ENCODE measurements around the gene UNC5B. TPM values are rescaled to one million over a fixed set of nuclear protein-coding genes. Genes with fewer than 3 reads are reported as not detected.

UNC5B gene
- total and polyA plus RNA-seq, 2 experiments from 2014 or later: 12.7 to 15.5 TPM

DNA sequence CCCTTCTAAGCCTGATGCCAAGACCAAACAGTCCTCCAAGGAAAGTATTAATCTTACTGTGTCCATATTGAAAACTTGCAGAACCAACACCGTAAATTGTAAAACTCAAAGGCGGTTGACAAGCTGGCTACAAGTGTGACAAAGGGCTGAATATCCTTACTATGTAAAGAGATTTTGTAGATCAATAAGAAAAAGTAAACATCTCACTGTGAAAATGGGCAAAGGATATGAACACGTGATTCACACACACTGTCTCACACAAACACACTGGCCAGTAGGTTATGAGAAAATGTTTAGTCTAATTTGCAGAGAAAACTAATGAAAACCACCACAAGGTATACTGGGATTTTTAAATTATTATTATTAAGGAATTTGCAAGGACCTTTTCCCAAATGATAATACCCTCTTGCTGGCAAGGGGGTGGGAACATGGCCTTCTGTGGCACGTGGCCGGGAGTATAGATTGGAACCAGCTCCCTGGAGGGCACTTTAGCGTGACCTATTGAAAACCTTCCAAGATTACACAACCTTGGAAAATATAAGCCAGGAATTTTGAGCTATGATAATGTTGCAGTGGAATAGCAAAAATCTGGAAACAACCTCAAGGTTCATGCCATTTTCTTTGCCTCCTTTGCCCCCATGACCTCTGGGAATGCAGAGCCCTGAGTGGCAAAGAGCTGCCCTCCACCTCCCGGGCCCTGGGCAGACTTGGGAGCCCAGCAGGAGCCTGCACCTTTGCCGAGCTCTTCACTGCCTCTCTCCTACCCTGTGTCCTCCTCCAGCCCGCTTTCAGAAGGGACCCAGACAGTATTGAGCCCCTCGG, 80.5 kb downstream of the UNC5B start:
- H2AFZ ChIP-seq: no peak overlapping the region
- H3K27me3 ChIP-seq: no peaks in the 10 kb centered on the region
- no peak for DNase-seq (ENCODE audit: low spot score)
- 91% methylated on average over 10 of the region's 10 CpGs for WGBS (ENCODE audit: low lambda C conversion rate, missing lambda C conversion rate)
- H3K79me2 ChIP-seq: no peaks in the 10 kb centered on the region
- H4K20me1 ChIP-seq (ENCODE audit: insufficient read depth, poor library complexity, severe bottlenecking): no peaks in the 10 kb centered on the region
- H3K4me3 ChIP-seq: no peak overlapping the region
- no peak overlapping the region for H3K27ac ChIP-seq
- H3K4me1 ChIP-seq (ENCODE audit: insufficient read depth): peaks cover 8% of the 10 kb centered on the region
- H3K36me3 ChIP-seq (replicated peaks; ENCODE audit: insufficient read depth, low read depth): no peaks in the 10 kb centered on the region
- TF ChIP-seq CTCF (IDR thresholded peaks at IDR 0.05; ENCODE audit: poor library complexity) (no peak), EZH2phosphoT487 (IDR thresholded peaks at IDR 0.05; ENCODE audit: low read depth, severe bottlenecking, unreplicated experiment) (no peak), EZH2 (IDR thresholded peaks at IDR 0.05; ENCODE audit: borderline replicate concordance) (no peak)
- no peak overlapping the region for H3K4me2 ChIP-seq
- no peaks in the 10 kb centered on the region for H3K9me2 ChIP-seq (replicated peaks; ENCODE audit: insufficient read depth)
- no peaks in the 10 kb centered on the region for H3K9me3 ChIP-seq (ENCODE audit: low read depth)

DNA sequence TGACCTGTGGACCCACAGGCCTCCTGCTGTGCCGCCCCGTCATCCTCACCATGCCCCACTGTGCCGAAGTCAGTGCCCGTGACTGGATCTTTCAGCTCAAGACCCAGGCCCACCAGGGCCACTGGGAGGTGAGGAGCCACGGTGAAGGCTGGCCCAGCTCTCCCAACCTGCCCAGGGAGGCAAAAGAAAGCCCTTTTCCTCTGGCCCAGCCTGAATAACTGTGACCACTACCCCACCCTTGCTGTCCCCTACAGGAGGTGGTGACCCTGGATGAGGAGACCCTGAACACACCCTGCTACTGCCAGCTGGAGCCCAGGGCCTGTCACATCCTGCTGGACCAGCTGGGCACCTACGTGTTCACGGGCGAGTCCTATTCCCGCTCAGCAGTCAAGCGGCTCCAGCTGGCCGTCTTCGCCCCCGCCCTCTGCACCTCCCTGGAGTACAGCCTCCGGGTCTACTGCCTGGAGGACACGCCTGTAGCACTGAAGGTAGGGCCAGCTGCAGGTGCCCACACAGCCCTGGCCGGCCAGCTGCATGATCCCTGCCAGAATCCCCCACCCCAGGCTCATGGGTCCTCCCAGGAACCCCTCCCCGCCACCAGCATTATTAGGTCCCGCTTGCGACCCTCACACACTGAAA, 81.2 kb downstream of the UNC5B start:
- H2AFZ ChIP-seq: no peak overlapping the region
- WGBS (ENCODE audit: low lambda C conversion rate, missing lambda C conversion rate): 93% methylated on average over 19 of the region's 19 CpGs
- no peaks in the 10 kb centered on the region for H4K20me1 ChIP-seq (ENCODE audit: insufficient read depth, poor library complexity, severe bottlenecking)
- H3K79me2 ChIP-seq: no peaks in the 10 kb centered on the region
- H3K4me1 ChIP-seq (ENCODE audit: insufficient read depth): peaks cover 8% of the 10 kb centered on the region
- H3K27me3 ChIP-seq: no peaks in the 10 kb centered on the region
- TF ChIP-seq EZH2phosphoT487 (IDR thresholded peaks at IDR 0.05; ENCODE audit: low read depth, severe bottlenecking, unreplicated experiment) (no peak), CTCF (IDR thresholded peaks at IDR 0.05; ENCODE audit: poor library complexity) (no peak), EZH2 (IDR thresholded peaks at IDR 0.05; ENCODE audit: borderline replicate concordance) (no peak)
- DNase-seq (ENCODE audit: low spot score): no peak
- no peak overlapping the region for H3K4me3 ChIP-seq
- H3K9me3 ChIP-seq (ENCODE audit: low read depth): no peaks in the 10 kb centered on the region
- no peaks in the 10 kb centered on the region for H3K36me3 ChIP-seq (replicated peaks; ENCODE audit: insufficient read depth, low read depth)
- no peak overlapping the region for H3K4me2 ChIP-seq
- H3K27ac ChIP-seq: no peak overlapping the region
- no peaks in the 10 kb centered on the region for H3K9me2 ChIP-seq (replicated peaks; ENCODE audit: insufficient read depth)

DNA sequence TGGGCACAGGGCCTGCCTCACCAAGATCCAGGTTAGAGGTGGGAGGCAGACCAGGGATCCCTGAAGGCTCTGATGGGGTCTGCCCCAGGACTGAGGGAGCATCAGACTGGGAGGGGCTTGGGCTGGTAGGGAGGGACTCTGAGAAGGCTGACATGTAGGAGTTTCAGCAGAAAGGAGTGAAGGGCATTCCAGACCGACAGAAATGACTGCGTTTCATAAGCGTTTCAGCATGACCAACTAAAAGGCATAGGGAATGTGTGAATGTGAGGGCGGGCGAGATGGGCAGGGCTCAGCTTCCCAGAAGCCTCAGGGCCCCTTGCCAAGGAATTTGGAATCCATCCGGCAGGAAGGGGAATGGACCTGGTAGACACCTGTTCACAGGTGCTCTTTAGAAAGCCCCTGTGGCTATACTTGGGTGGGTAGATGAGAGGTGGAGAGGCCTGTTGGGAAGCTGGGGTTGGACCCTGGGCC, 81.8 kb downstream of the UNC5B start:
- Histone ChIP-seq H3K4me2 (no peak overlapping the region), H3K27ac (no peak overlapping the region), H3K4me3 (no peak overlapping the region), H4K20me1 (ENCODE audit: insufficient read depth, poor library complexity, severe bottlenecking) (no peaks in the 10 kb centered on the region), H3K36me3 (replicated peaks; ENCODE audit: insufficient read depth, low read depth) (no peaks in the 10 kb centered on the region), H3K27me3 (no peaks in the 10 kb centered on the region), H2AFZ (no peak overlapping the region), H3K4me1 (ENCODE audit: insufficient read depth) (peaks cover 8% of the 10 kb centered on the region), H3K9me3 (ENCODE audit: low read depth) (no peaks in the 10 kb centered on the region), H3K9me2 (replicated peaks; ENCODE audit: insufficient read depth) (no peaks in the 10 kb centered on the region), H3K79me2 (no peaks in the 10 kb centered on the region)
- no peak for DNase-seq (ENCODE audit: low spot score)
- TF ChIP-seq EZH2phosphoT487 (IDR thresholded peaks at IDR 0.05; ENCODE audit: low read depth, severe bottlenecking, unreplicated experiment): no peak
- no peak for TF ChIP-seq CTCF (IDR thresholded peaks at IDR 0.05; ENCODE audit: poor library complexity)
- no peak for TF ChIP-seq EZH2 (IDR thresholded peaks at IDR 0.05; ENCODE audit: borderline replicate concordance)
- 95% methylated on average over 6 of the region's 6 CpGs for WGBS (ENCODE audit: low lambda C conversion rate, missing lambda C conversion rate)
